GM21367 (cell line): ENCODE measurements around the gene RFESD.
"Not testable (repeated sequence)": the region's sequence is repeated elsewhere in the genome, so short reads cannot be mapped to it uniquely, and the experiment has no call there.

ENCODE experiments used
- ATAC-seq: cut with Tn5 transposase; IDR thresholded peaks from one replicate; pipeline ENCODE4 v1.9.1; 2021; ENCODE audit not compliant: unreplicated experiment

Gene RFESD

GRCh38 chr5:95706196-95706595 is 59.6 kb downstream of the RFESD start:
- ATAC-seq = not testable (repeated sequence)

GRCh38 chr5:95707055-95707454 is 60.5 kb downstream of the RFESD start:
- ATAC-seq = no peak
